Measurements from ENCODE around the gene TAF1B. TPM values are rescaled to one million over a fixed set of nuclear protein-coding genes. Genes with fewer than 3 reads are reported as not detected.

Gene TAF1B
- total RNA-seq, 1 donor from 2014 or later, result 22.9 TPM

GRCh38 chr2:9941196-9941995 is 98.1 kb downstream of the TAF1B start:
- ATAC-seq, result peak in 1 of 2 donors; percentile 56
- Histone ChIP-seq H3K4me3 (no peak overlapping the region), H3K36me3 (no peaks in the 10 kb centered on the region), H3K9me3 (no peaks in the 10 kb centered on the region), H3K27me3 (ENCODE audit: low read depth) (peaks cover 19% of the 10 kb centered on the region), H3K4me1 (peaks cover 18% of the 10 kb centered on the region), H3K27ac (no peak overlapping the region)
- intact Hi-C loops (cut with DNase I), result no loop called here
- no peak for DNase-seq
- TF ChIP-seq CTCF (IDR thresholded peaks at IDR 0.05), result no peak

- Histone ChIP-seq H3K27me3 (ENCODE audit: low read depth) (peaks cover 19% of the 10 kb centered on the region), H3K4me3 (no peak overlapping the region), H3K4me1 (peaks cover 18% of the 10 kb centered on the region), H3K9me3 (no peaks in the 10 kb centered on the region), H3K27ac (no peak overlapping the region), H3K36me3 (no peaks in the 10 kb centered on the region)
- DNase-seq (no peak), ATAC-seq (no peak)
- intact Hi-C loops (cut with DNase I), result no loop called here
- TF ChIP-seq CTCF (IDR thresholded peaks at IDR 0.05), result no peak
Measured at GRCh38 chr2:9941996-9942390, 98.7 kb downstream of the TAF1B start.

GRCh38 chr2:9944330-9944758 is 101.1 kb downstream of the TAF1B start:
- DNase-seq (no peak), ATAC-seq (peak; percentile 3 to 54)
- Histone ChIP-seq H3K36me3 (no peaks in the 10 kb centered on the region), H3K4me3 (no peak overlapping the region), H3K4me1 (peaks cover 14% of the 10 kb centered on the region), H3K9me3 (no peaks in the 10 kb centered on the region), H3K27ac (no peak overlapping the region), H3K27me3 (ENCODE audit: low read depth) (peaks cover 19% of the 10 kb centered on the region)
- intact Hi-C loops (cut with DNase I), result no loop called here
- TF ChIP-seq CTCF (IDR thresholded peaks at IDR 0.05), result no peak

GRCh38 chr2:9945596-9945995 is 102.3 kb downstream of the TAF1B start:
- Histone ChIP-seq H3K36me3 (no peaks in the 10 kb centered on the region), H3K27ac (no peak overlapping the region), H3K9me3 (no peaks in the 10 kb centered on the region), H3K4me1 (peaks cover 12% of the 10 kb centered on the region), H3K4me3 (no peak overlapping the region), H3K27me3 (ENCODE audit: low read depth) (peaks cover 25% of the 10 kb centered on the region)
- no peak for TF ChIP-seq CTCF (IDR thresholded peaks at IDR 0.05)
- intact Hi-C loops (cut with DNase I), result no loop called here
- ATAC-seq, result no peak
- no peak for DNase-seq

GRCh38 chr2:9946076-9946475 is 102.8 kb downstream of the TAF1B start:
- Histone ChIP-seq H3K4me3 (no peak overlapping the region), H3K36me3 (no peaks in the 10 kb centered on the region), H3K27ac (no peak overlapping the region), H3K4me1 (peaks cover 9% of the 10 kb centered on the region), H3K27me3 (ENCODE audit: low read depth) (peaks cover 25% of the 10 kb centered on the region), H3K9me3 (no peaks in the 10 kb centered on the region)
- intact Hi-C loops (cut with DNase I), result no loop called here
- no peak for TF ChIP-seq CTCF (IDR thresholded peaks at IDR 0.05)
- ATAC-seq, result no peak
- DNase-seq, result no peak
